Measurements from ENCODE around the gene BCL2. TPM values are rescaled to one million over a fixed set of nuclear protein-coding genes. Genes with fewer than 3 reads are reported as not detected.

BCL2 gene
- total RNA-seq, 2 donors from 2014 or later: 13.9 to 16.4 TPM

- Histone ChIP-seq H3K4me1 (no peaks in the 10 kb centered on the region), H3K9me3 (no peaks in the 10 kb centered on the region), H3K36me3 (no peaks in the 10 kb centered on the region), H3K4me3 (no peak overlapping the region), H3K9ac (ENCODE audit: low read depth in 2 of 2, low read length in 2 of 2) (no peak overlapping the region), H3K27ac (no peak overlapping the region), H3K27me3 (no peaks in the 10 kb centered on the region)
- no peak for DNase-seq
- TF ChIP-seq, protein P1, sequence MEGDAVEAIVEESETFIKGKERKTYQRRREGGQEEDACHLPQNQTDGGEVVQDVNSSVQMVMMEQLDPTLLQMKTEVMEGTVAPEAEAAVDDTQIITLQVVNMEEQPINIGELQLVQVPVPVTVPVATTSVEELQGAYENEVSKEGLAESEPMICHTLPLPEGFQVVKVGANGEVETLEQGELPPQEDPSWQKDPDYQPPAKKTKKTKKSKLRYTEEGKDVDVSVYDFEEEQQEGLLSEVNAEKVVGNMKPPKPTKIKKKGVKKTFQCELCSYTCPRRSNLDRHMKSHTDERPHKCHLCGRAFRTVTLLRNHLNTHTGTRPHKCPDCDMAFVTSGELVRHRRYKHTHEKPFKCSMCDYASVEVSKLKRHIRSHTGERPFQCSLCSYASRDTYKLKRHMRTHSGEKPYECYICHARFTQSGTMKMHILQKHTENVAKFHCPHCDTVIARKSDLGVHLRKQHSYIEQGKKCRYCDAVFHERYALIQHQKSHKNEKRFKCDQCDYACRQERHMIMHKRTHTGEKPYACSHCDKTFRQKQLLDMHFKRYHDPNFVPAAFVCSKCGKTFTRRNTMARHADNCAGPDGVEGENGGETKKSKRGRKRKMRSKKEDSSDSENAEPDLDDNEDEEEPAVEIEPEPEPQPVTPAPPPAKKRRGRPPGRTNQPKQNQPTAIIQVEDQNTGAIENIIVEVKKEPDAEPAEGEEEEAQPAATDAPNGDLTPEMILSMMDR (IDR thresholded peaks at IDR 0.05): no peak
- intact Hi-C loops (cut with DNase I): no loop called here
Observed at GRCh38 chr18:63232826-63233225, 86.7 kb downstream of the BCL2 start.

DNA sequence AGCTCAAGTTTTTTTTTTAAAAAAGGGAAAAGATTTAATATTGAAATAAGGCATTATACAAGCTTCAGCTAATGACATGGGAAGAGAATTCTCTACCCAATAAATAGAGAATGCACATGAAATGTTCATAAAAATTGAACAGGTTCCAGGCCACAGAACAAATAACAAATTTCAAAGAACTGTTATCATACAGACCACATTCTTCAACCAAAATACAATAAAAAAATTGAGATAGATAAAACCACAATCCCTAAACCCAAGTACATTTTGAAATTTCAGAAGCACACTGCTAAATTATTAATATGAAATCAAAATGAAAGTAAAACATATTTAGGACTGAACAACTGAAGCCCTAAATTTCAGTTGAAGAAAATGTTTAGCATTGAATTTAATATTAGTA, 89.6 kb downstream of the BCL2 start:
- intact Hi-C loops (cut with DNase I): no loop called here
- no peak overlapping the region for H3K9ac ChIP-seq (ENCODE audit: low read depth in 2 of 2, low read length in 2 of 2)
- no peaks in the 10 kb centered on the region for H3K4me1 ChIP-seq
- H3K27me3 ChIP-seq: no peaks in the 10 kb centered on the region
- no peaks in the 10 kb centered on the region for H3K9me3 ChIP-seq
- DNase-seq: no peak
- no peaks in the 10 kb centered on the region for H3K36me3 ChIP-seq
- no peak overlapping the region for H3K27ac ChIP-seq
- TF ChIP-seq, protein P1 (IDR thresholded peaks at IDR 0.05): no peak
- H3K4me3 ChIP-seq: no peak overlapping the region

DNA sequence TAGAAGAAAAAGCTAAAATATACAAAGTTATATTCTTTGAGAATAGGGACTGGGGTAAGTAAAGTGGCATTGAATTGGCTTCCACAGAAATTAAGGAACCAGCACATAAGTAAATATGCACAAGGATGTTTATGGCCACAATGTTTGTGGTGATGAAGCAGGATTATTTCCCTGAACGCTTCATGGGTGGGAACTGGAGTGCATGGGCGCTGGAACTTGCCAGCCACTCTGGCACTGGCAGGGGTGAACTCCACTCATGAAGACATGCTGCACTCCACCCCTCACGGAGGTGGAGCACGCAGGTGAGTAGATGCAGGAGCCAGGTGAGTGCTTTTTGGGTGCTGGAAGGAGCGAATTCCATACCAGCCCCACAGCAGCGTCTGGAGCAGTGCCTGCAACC, 94.1 kb downstream of the BCL2 start:
- no peaks in the 10 kb centered on the region for H3K9me3 ChIP-seq
- intact Hi-C loops (cut with DNase I): no loop called here
- no peak overlapping the region for H3K4me3 ChIP-seq
- H3K27ac ChIP-seq: peak overlapping the region; percentile 15
- no peaks in the 10 kb centered on the region for H3K36me3 ChIP-seq
- TF ChIP-seq, protein P1 (IDR thresholded peaks at IDR 0.05): no peak
- no peaks in the 10 kb centered on the region for H3K27me3 ChIP-seq
- peak overlapping the region in 1 of 2 donors; percentile 46 for H3K9ac ChIP-seq (ENCODE audit: low read depth in 2 of 2, low read length in 2 of 2)
- DNase-seq: peak; percentile 45
- no peaks in the 10 kb centered on the region for H3K4me1 ChIP-seq

- DNase-seq: no peak
- no peaks in the 10 kb centered on the region for H3K27me3 ChIP-seq
- TF ChIP-seq, protein P1 (IDR thresholded peaks at IDR 0.05): no peak
- intact Hi-C loops (cut with DNase I): no loop called here
- H3K27ac ChIP-seq: no peak overlapping the region
- no peaks in the 10 kb centered on the region for H3K36me3 ChIP-seq
- H3K4me3 ChIP-seq: no peak overlapping the region
- no peaks in the 10 kb centered on the region for H3K4me1 ChIP-seq
- peak overlapping the region in 1 of 2 donors; percentile 31 for H3K9ac ChIP-seq (ENCODE audit: low read depth in 2 of 2, low read length in 2 of 2)
- H3K9me3 ChIP-seq: no peaks in the 10 kb centered on the region
Observed at GRCh38 chr18:63224630-63225029, 94.9 kb downstream of the BCL2 start.

DNA sequence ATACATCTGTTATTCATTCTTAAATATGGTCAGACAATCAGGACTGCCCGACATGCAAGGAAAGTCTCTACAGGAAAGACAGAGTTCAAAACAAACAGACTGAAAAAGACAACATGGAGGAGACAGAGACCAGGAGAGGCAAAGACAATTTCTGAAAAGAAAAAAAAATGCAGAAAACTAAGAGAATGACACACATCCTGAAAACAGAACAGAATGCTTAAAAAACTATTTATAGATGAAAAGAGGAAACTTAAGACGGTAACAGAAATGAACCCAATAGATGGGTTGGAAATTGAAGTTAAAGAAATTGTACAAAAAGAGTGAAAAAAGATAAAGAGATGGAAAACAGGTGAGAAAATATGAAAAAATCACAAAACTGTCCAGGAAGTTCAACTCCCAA, 95.7 kb downstream of the BCL2 start:
- Histone ChIP-seq H3K4me1 (no peaks in the 10 kb centered on the region), H3K27ac (no peak overlapping the region), H3K27me3 (no peaks in the 10 kb centered on the region), H3K4me3 (no peak overlapping the region), H3K9ac (ENCODE audit: low read depth in 2 of 2, low read length in 2 of 2) (no peak overlapping the region), H3K36me3 (no peaks in the 10 kb centered on the region), H3K9me3 (no peaks in the 10 kb centered on the region)
- no peak for DNase-seq
- intact Hi-C loops (cut with DNase I): no loop called here
- TF ChIP-seq, protein P1 (IDR thresholded peaks at IDR 0.05): no peak

DNA sequence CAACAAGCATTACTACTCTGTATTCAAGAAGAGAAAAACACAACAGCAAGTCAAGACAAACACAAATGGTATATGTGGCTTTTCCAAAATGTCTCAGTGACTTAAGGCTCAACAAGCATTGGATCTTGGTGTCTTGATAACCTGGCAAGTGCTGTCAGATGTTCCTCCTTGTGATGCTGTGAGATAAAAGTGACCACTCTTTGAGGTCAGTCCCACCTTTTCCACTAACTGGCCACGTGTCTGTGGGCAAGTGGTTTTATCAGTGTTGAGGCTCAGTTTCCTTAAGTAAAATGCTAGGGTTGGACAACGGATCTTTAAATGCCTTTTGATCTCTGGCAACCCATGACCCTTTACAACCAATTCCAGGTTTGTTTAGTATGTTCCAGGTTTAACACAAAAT, 98.7 kb downstream of the BCL2 start:
- TF ChIP-seq, protein P1 (IDR thresholded peaks at IDR 0.05): no peak
- DNase-seq: no peak

More for the DNA sequence above, 98.7 kb downstream of the BCL2 start:
- H3K9me3 ChIP-seq: no peaks in the 10 kb centered on the region
- peaks cover 6% of the 10 kb centered on the region for H3K4me1 ChIP-seq
- intact Hi-C loops (cut with DNase I): no loop called here
- no peak overlapping the region for H3K27ac ChIP-seq
- H3K36me3 ChIP-seq: no peaks in the 10 kb centered on the region
- H3K4me3 ChIP-seq: no peak overlapping the region
- no peaks in the 10 kb centered on the region for H3K27me3 ChIP-seq
- no peak overlapping the region for H3K9ac ChIP-seq (ENCODE audit: low read depth in 2 of 2, low read length in 2 of 2)

All from colonic mucosa (tissue), 4 donors.